MM.1S (cell line): ENCODE data around the gene PARP12.

Experiments used
- DNase-seq: peaks from one replicate; pipeline ENCODE4 v3.0.0-alpha.2; 2015
- H2AFZ ChIP-seq: fragments of 300-600 bp; sonication (generic); 2 replicates; pipeline ENCODE4 v1.6.0; 2016; ENCODE audit warnings: antibody characterized with exemption, low read length
- H3F3A ChIP-seq: fragments of 300-600 bp; sonication (generic); 2 replicates; pipeline ENCODE4 v1.6.1; 2016; ENCODE audit warnings: mild to moderate bottlenecking, antibody characterized with exemption, low read length, moderate library complexity, mixed read lengths; ENCODE audit not compliant: insufficient read depth
- H3K27ac ChIP-seq: fragments of 300-600 bp; sonication (generic); 2 replicates; pipeline ENCODE4 v1.5.1; 2016; ENCODE audit warnings: mild to moderate bottlenecking, low read length
- H3K27me3 ChIP-seq: fragments of 300-600 bp; sonication (generic); replicated peaks from 2 replicates; pipeline ENCODE4 v1.6.0; 2016; ENCODE audit warnings: low read length; ENCODE audit not compliant: insufficient read depth
- H3K36me3 ChIP-seq: fragments of 300-600 bp; sonication (generic); replicated peaks from 2 replicates; pipeline ENCODE4 v1.6.1; 2016; ENCODE audit warnings: mild to moderate bottlenecking, low read length, mixed read lengths; ENCODE audit not compliant: insufficient read depth
- H3K4me1 ChIP-seq: fragments of 300-600 bp; sonication (generic); 2 replicates; pipeline ENCODE4 v1.6.1; 2016; ENCODE audit warnings: low read length, mixed read lengths
- H3K4me2 ChIP-seq: fragments of 300-600 bp; sonication (generic); 2 replicates; pipeline ENCODE4 v1.6.0; 2016; ENCODE audit warnings: low read depth, low read length
- H3K4me3 ChIP-seq: fragments of 300-600 bp; sonication (generic); 2 replicates; pipeline ENCODE4 v1.5.1; 2016; ENCODE audit warnings: low read length, mixed read lengths
- H3K79me2 ChIP-seq: fragments of 300-600 bp; sonication (generic); 2 replicates; pipeline ENCODE4 v1.6.1; 2016; ENCODE audit warnings: mixed run types, low read length, mixed read lengths
- H3K9ac ChIP-seq: fragments of 300-600 bp; sonication (generic); 2 replicates; pipeline ENCODE4 v1.6.1; 2016; ENCODE audit warnings: low read length, mixed read lengths
- H3K9me2 ChIP-seq: fragments of 300-600 bp; sonication (generic); replicated peaks from 2 replicates; pipeline ENCODE4 v1.6.1; 2016; ENCODE audit warnings: mild to moderate bottlenecking, low read length, mixed read lengths; ENCODE audit not compliant: insufficient read depth
- H3K9me3 ChIP-seq: fragments of 300-600 bp; sonication (generic); replicated peaks from 2 replicates; pipeline ENCODE4 v1.6.1; 2016; ENCODE audit warnings: mild to moderate bottlenecking, low read length, mixed read lengths; ENCODE audit not compliant: insufficient read depth
- H4K20me1 ChIP-seq: fragments of 300-600 bp; sonication (generic); 2 replicates; pipeline ENCODE4 v1.6.1; 2016; ENCODE audit warnings: mild to moderate bottlenecking, low read length, moderate library complexity, mixed read lengths; ENCODE audit not compliant: insufficient read depth
- EZH2 ChIP-seq: fragments of 300-600 bp; sonication (generic); optimal IDR thresholded peaks from 2 replicates; pipeline ENCODE3; 2017; ENCODE audit warnings: low read depth, mild to moderate bottlenecking, antibody characterized with exemption, low read length, mixed read lengths
- EZH2phosphoT487 ChIP-seq: fragments of 300-600 bp; sonication (generic); IDR thresholded peaks from 2 replicates; pipeline ENCODE4 v1.6.1; 2018; ENCODE audit warnings: antibody characterized with exemption, low read length
- TF ChIP-seq, protein P1 (sequence below): fragments of 300-600 bp; sonication (generic); IDR thresholded peaks from 2 replicates; pipeline ENCODE4 v1.5.1; 2016; ENCODE audit warnings: antibody characterized with exemption, low read length, mixed read lengths

The PARP12 gene

DNA sequence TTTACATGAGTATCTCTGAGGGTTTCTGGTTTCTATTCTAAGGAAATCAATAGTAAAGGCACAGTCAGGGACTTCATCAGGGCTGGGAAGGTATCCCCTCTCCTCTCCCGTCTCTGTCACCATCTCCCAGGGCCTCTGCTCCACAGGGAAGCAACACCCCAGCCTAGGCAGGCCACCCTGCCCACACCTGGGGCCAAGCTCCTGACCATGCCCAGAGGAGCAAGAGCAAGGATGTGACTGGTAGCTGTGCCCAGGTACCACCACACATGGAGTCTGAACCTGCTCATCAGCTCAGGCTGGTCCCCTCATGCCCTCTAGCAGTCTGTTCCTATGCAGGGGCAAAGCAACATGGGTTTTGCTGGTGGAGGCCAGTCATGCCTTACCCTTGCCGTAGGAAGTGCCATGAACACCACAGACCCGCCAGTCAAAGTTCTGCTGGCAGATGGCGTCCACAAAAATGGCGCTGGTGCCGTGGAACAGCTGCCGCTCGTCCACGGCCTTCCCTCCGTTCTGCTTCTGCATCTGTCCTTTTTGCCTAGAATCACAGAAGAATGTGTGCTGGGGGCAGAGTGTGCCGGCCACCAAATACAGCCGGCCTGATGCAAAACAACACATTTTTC is 36.8 kb downstream of the PARP12 start:
- Histone ChIP-seq H3K36me3 (no peaks in the 10 kb centered on the region), H4K20me1 (no peaks in the 10 kb centered on the region), H3K27ac (no peak overlapping the region), H3K9me2 (no peaks in the 10 kb centered on the region), H3K79me2 (no peaks in the 10 kb centered on the region), H2AFZ (no peak overlapping the region), H3K9me3 (no peaks in the 10 kb centered on the region), H3F3A (no peaks in the 10 kb centered on the region), H3K9ac (no peak overlapping the region), H3K4me1 (no peaks in the 10 kb centered on the region), H3K4me3 (no peak overlapping the region), H3K4me2 (no peak overlapping the region), H3K27me3 (no peaks in the 10 kb centered on the region)
- DNase-seq, result no peak
- TF ChIP-seq, protein P1, sequence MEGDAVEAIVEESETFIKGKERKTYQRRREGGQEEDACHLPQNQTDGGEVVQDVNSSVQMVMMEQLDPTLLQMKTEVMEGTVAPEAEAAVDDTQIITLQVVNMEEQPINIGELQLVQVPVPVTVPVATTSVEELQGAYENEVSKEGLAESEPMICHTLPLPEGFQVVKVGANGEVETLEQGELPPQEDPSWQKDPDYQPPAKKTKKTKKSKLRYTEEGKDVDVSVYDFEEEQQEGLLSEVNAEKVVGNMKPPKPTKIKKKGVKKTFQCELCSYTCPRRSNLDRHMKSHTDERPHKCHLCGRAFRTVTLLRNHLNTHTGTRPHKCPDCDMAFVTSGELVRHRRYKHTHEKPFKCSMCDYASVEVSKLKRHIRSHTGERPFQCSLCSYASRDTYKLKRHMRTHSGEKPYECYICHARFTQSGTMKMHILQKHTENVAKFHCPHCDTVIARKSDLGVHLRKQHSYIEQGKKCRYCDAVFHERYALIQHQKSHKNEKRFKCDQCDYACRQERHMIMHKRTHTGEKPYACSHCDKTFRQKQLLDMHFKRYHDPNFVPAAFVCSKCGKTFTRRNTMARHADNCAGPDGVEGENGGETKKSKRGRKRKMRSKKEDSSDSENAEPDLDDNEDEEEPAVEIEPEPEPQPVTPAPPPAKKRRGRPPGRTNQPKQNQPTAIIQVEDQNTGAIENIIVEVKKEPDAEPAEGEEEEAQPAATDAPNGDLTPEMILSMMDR, result no peak
- TF ChIP-seq EZH2, result no peak
- no peak for TF ChIP-seq EZH2phosphoT487

DNA sequence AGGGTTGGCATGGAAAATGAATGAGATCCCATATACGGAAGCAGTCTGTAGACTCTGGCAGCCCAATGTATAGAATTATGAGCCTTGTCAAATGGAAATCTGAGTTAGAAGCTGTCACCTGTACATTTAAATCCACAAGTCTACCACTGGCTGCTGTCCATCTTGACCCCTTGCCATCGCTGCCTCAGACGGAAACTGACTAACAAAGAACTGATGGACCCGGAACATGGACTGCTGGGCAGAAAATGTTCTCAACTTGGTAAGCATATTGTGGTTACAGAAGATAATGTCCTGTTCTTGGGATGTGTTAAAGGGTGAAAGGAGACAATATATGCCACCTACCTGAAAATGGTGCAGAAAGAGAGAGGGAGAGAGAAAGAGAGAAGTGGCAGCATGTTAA is 37.5 kb downstream of the PARP12 start:
- no peak for DNase-seq
- Histone ChIP-seq H3K79me2 (no peaks in the 10 kb centered on the region), H4K20me1 (no peaks in the 10 kb centered on the region), H3K36me3 (no peaks in the 10 kb centered on the region), H3F3A (no peaks in the 10 kb centered on the region), H3K27me3 (no peaks in the 10 kb centered on the region), H3K4me3 (no peak overlapping the region), H3K4me2 (no peak overlapping the region), H3K9me2 (no peaks in the 10 kb centered on the region), H3K27ac (no peak overlapping the region), H3K9me3 (no peaks in the 10 kb centered on the region), H2AFZ (no peak overlapping the region), H3K4me1 (no peaks in the 10 kb centered on the region), H3K9ac (no peak overlapping the region)
- TF ChIP-seq EZH2 (no peak), EZH2phosphoT487 (no peak)
- TF ChIP-seq, protein P1, result no peak

DNA sequence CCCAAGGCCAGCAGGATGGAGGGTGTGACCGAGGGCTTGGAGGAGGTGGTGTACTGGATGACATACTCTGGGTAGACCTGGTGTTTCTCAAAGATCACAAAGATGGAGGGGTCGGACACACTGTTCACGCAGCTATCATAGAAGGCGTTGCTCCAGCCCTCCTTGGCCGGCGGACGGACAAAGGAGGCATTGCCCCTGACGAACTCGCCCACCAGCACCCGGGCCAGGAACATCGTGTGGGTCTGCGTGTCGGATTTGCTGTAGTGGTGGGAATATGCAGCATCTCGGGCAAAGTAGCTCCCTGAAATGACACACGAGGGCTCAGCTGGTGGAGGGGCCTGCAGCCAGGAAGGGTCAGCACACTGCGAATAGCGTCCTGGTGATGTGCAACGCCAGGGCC is 38.2 kb downstream of the PARP12 start:
- Histone ChIP-seq H3K4me3 (no peak overlapping the region), H3K36me3 (no peaks in the 10 kb centered on the region), H3K79me2 (no peaks in the 10 kb centered on the region), H3F3A (no peaks in the 10 kb centered on the region), H3K4me1 (no peaks in the 10 kb centered on the region), H3K9ac (no peak overlapping the region), H3K4me2 (no peak overlapping the region), H2AFZ (no peak overlapping the region), H3K27ac (no peak overlapping the region), H3K9me3 (no peaks in the 10 kb centered on the region), H3K27me3 (no peaks in the 10 kb centered on the region), H3K9me2 (no peaks in the 10 kb centered on the region), H4K20me1 (no peaks in the 10 kb centered on the region)
- TF ChIP-seq EZH2phosphoT487, result no peak
- TF ChIP-seq, protein P1, result no peak
- TF ChIP-seq EZH2, result no peak
- DNase-seq, result no peak
